Right renal pelvis (tissue), 4 donors: Measurements from ENCODE around the gene UNC5A. TPM values are rescaled to one million over a fixed set of nuclear protein-coding genes. Genes with fewer than 3 reads are reported as not detected.
"Not testable (repeated sequence)": the region's sequence is repeated elsewhere in the genome, so short reads cannot be mapped to it uniquely, and the experiment has no call there.

Experiments
- DNase-seq, 4 donors: peaks; one replicate each; pipeline ENCODE4 v3.0.0-alpha.2; 2013; ENCODE audit warnings: low read depth in 4 of 4, low spot score in 3 of 4, missing footprints in 1 of 4
- polyA plus RNA-seq, 4 donors: library from polyadenylated mRNA; unstranded; fragments of 120-200 nt; gene quantifications; one replicate each; pipeline ENCODE4 v1.2.1, GENCODE V29; 2013; ENCODE audit not compliant: insufficient read length in 4 of 4

The UNC5A gene
- polyA plus RNA-seq, 4 donors: 0.11 to 0.38 (median 0.16) TPM

DNA sequence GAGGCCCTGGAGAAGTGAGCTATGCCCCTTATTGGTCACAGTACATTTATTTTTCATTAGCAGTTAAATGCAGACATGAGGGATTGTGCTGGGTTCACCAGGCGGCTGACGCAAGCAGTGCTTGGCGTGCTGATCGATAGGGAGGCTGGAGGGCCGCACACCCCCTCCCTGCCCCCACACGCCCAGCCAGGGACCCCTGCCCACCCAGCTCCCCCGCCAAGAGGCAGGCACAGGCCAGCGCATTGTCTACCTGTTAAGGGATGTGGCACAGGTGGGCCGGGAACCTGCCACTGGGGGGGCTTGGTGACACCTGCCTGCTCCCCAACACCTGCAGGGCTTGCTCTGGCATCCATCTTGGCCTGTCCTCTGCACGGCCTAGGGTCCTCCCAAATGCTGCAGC lies 49.6 kb downstream of the UNC5A start:
- DNase-seq: no peak

DNA sequence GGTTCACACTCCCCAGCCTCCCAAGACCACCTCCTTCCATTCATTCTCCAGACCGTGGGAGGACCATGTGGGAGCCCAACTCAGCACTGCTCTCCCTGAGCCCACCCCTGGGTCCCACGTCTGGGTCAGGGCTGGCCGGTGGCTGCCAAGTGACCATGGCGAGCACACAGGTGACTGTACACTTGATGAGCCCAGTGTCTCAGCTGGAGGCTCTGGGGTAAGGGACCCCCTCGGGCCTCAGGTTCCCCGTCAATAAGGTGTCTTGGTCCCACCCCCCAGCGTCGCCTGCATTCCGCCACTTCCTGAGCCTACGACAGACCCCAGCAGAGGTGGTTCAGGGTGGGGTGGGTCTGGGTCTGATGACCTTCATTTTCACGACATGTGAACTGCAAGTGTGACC lies 50.0 kb downstream of the UNC5A start:
- no peak for DNase-seq

DNA sequence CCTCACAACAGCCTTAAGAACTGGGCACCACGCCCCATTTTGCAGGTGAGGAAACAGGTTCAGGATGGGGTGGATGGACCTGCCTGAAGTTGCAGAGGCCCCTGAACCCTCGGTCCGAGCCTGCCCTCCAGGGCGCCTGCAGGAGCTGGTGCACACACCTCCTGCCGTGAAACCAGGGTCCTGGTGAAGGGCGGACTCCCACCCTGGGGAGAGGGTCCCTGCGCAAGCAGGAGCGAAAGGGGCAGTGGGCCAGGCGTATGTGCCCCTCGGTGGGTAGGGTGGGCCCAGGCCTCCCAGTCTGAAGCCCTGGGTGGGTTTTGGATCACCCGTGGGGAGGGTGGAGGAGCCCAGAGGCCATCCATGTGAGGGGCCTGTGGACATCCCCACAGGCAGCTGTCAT lies 50.9 kb downstream of the UNC5A start:
- no peak for DNase-seq

DNA sequence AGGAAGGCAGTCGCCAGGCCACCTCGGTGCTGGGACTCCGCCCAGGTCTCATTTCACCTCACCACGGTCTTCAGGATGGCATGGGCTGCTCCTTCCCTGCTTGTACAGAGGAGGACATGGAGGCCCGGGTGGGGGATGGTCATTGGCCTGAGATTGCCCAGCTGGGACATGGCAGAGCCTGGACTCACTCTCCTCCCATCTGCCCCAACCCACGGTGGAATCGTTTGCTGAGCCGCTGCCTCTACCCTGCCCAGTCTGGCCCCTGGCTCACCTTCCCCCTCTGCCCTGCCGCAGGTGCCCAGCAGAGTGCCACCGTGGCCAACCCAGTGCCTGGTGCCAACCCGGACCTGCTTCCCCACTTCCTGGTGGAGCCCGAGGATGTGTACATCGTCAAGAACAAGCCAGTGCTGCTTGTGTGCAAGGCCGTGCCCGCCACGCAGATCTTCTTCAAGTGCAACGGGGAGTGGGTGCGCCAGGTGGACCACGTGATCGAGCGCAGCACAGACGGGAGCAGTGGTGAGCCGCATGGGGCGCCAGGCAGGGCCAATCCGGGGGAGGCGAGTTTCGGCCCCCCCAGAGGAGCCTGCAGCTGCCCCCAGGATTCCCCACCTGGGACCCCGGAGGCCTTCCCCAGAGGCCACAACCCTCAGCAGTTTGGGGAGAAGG lies 52.1 kb downstream of the UNC5A start:
- DNase-seq: no peak

DNA sequence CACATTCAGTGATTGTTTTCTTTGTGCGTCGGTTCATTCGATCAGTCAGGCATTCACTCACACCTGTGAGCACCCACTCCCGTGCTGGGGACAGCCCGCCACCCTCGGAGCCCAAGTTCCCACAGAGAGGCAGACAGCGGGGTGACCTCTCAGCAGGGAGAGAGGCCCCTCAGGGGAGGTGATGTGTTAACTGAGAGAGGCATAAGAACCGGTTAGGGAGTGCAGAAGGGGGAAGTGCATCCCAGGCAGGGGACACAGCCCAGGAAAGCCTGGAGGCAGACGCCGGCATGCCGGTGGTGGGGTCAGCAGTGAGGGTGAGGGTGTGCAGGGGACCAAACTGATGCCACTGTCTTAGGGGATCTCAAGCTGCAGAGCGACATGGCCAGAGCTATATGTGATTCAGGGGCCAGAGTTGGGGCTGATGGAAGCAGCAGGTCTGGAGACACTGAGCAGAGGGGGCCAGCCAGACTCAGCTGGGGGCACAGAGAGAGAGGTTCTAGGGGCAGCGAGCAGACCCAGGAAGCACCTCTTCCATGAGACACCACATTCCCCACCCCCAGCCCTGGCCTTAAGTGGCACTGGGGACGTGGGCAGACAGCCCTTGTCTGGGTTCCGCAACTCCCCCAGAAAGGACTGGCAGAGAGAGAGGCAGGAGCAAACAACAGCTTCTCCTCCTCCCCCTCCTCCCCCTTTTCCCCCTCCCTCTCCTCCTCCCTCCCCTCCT lies 52.8 kb downstream of the UNC5A start:
- no peak for DNase-seq

DNA sequence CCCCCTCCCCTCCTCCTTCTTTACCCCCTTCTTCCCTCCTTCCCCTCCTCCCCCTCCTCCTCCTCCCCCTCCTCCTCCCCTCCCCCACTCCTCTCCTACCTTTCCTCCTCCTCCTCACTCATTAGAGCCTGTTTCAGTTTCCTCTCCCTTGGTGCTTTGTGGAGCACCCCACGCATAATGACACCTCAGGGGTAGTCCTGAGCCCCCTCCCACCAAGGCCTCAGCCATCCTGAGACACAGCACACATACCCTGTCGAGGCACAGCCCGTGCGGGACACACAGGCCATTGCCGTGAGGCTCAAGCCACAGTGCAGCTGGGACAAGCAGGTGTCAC lies 53.4 kb downstream of the UNC5A start:
- DNase-seq: no peak

DNA sequence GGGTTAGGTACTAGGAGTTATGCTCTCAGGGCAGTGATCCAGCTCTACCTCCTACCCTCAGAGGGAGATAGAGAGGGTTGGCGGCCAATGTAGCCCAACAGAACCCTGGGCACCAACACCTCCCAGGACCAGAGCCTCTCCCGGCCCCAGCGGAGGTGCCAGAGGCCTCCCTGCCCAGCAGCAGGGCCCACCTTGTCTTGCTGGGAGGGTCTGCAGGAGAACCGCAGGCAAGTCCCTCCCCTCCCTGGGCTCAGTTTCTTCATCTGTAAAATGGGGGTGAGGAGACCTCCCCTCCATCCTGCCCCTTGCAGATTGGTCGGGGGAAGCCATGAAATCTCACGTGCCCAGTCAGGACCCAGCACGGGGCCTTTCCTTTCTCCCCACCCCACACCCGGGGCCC lies 54.4 kb downstream of the UNC5A start:
- DNase-seq: no peak

DNA sequence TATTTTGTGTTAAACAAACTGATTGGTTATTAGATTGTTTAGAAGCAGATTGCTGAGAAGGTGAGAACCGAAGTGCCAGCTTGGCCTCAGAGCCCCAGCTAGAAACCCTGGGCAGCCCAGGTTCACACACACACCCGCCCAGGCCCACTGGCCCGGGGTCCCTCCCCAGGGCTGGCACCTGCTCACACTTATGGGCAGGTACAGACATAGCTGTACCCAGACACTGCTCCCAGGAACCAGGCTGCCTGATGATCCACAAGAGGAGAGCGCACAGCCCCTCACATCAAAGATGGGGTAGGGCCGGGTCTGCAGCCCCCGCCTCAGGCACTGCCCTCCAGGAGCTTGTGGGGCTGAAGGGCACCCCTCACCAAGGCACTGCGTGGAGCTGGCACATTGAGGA lies 55.6 kb downstream of the UNC5A start:
- no peak for DNase-seq

DNA sequence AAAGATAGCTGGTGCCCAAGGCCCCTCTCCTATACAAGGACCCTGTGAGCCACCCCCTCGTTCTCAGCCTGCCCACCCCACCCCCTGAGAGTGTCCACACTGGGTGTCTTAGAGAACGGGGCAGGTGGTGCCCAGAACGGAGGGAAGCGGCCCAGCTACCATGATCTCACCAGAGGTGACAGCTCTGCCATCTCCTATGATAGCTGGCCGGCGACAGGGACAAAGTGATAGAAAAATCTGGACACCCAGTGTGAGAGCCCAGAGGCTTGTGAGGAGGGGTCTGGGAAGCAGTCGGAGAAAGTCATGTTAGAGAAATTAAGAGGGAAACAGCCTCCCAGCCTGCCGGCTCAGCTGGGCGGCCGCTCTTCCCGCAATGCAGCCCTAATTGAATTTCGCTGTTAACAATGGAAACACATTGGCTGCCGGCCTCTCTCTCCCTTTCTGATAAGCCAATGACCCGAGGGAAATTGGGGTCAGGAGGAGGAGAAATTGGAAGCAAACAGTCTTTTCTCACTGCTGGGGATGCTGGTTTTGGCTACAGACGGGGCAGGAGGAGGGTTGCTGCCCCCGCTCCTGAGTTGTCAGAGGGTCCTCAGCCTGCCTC lies 56.5 kb downstream of the UNC5A start:
- no peak for DNase-seq

DNA sequence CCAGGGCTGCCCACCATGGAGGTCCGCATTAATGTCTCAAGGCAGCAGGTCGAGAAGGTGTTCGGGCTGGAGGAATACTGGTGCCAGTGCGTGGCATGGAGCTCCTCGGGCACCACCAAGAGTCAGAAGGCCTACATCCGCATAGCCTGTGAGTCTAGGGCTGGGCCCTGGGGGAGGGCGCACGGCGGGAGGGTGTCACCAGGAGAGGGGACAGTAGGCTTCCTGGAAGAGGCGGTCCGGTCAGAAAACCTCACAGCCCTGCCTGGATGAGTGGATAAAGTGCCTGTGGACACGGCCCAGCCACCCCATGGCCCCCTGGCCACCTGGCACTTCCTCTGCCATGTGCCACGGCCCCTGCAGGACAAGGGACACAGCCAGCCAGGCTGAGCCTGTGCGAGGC lies 57.8 kb downstream of the UNC5A start:
- no peak for DNase-seq

DNA sequence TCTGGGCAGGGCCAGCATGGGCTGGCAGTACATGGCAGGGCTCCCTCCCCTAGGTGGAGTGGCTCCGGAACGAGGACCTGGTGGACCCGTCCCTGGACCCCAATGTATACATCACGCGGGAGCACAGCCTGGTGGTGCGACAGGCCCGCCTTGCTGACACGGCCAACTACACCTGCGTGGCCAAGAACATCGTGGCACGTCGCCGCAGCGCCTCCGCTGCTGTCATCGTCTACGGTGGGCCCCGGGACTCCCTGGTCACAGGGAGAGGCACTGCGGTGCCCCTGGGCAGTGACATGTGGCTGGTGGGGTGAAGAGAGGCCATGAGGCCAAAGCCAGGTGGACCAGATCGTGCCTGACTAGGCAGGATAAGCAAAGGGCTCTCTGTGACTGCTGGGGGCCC lies 58.4 kb downstream of the UNC5A start:
- DNase-seq: no peak

DNA sequence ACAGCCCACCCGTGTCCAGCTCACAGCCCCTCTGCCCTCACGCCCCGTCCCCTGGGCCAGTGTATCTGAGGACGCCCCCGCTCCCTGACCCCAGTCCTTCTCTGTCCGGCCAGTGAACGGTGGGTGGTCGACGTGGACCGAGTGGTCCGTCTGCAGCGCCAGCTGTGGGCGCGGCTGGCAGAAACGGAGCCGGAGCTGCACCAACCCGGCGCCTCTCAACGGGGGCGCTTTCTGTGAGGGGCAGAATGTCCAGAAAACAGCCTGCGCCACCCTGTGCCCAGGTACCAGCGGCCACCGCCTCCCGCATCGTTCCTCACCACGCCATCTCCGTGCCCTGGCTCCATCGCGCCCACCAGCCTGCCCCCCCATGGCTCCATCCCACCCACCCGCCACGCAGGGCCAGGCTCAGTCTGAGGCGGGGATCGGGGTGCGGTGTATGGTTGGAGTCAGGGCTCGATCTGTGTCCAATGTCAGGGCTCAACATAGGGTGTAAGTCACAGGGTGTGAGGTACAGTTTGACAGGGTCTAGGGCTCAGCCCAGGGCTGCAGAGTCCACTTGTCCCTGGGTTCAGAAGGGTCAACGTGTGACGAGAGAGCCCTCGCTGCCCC lies 59.2 kb downstream of the UNC5A start:
- no peak for DNase-seq

DNA sequence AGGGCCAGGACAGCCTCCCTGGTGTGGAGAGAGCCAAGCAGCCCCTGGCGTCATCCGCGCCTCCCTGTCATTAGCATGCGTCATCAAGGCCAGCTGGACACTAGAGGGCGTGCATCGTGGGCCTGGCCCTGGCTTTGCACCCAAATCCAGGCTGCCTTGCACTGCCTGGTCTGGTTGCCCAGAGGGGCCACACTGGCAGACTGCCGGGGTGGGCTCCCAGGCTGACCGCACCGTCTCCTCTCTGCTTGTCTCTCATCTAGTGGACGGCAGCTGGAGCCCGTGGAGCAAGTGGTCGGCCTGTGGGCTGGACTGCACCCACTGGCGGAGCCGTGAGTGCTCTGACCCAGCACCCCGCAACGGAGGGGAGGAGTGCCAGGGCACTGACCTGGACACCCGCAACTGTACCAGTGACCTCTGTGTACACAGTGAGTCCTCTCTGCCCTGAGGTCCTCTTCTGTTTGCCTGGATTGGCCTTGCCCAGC lies 59.8 kb downstream of the UNC5A start:
- DNase-seq: peak in 1 of 4 donors; percentile 16

DNA sequence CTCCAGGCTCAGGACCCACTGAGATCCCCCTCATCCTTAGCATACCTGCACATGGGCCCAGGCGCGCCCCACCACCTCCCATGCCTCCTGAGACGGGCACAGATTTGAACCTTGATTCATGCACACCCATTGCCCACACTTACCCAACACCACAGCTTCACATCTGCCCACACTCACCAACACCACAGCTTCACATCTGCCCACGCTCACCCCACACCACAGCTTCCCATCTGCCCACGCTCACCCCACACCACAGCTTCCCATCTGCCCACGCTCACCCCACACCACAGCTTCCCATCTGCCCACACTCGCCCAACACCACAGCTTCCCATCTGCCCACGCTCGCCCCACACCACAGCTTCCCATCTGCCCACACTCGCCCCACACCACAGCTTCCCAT lies 60.3 kb downstream of the UNC5A start:
- DNase-seq: not testable (repeated sequence)

DNA sequence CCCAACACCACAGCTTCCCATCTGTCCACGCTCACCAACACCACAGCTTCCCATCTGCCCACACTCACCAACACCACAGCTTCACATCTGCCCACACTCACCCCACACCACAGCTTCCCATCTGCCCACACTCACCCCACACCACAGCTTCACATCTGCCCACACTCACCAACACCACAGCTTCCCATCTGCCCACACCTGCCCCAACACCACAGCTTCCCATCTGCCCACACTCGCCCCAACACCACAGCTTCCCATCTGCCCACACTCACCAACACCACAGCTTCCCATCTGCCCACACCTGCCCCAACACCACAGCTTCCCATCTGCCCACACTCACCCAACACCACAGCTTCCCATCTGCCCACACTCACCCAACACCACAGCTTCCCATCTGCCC lies 62.2 kb downstream of the UNC5A start:
- not testable (repeated sequence) for DNase-seq

DNA sequence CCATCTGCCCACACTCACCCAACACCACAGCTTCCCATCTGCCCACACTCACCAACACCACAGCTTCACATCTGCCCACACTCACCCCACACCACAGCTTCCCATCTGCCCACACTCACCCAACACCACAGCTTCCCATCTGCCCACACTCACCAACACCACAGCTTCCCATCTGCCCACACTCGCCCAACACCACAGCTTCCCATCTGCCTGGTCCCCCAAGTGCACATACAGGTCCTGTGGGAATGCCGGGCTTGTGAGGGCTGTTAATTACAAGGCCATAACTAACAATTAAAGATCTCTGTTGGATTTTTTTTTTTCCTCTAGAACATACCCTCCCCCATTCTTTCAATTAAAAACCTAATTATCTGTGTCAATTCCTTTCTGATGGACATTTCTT lies 62.7 kb downstream of the UNC5A start:
- DNase-seq: not testable (repeated sequence)

DNA sequence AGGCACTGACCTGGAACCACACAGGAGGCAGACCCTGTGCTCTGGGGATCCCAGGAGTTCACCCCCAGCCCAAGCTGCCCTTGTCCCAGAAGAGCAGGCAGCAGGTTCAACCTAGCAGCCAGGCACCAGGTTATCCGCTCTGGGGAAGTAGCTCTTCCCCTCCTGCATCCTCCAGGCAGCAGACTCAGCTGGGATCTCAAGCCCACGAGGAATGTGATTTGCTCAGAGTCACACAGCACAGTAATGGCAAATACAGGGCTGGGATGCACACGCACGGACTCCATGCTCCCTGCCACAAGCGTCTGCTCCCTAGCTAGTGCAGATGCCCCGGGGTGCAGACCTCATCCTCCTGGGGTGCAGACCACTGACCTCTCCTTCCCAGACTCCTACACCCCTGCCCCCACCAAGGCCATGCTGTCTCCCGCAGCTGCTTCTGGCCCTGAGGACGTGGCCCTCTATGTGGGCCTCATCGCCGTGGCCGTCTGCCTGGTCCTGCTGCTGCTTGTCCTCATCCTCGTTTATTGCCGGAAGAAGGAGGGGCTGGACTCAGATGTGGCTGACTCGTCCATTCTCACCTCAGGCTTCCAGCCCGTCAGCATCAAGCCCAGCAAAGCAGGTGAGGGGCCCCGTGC lies 63.3 kb downstream of the UNC5A start:
- no peak for DNase-seq

DNA sequence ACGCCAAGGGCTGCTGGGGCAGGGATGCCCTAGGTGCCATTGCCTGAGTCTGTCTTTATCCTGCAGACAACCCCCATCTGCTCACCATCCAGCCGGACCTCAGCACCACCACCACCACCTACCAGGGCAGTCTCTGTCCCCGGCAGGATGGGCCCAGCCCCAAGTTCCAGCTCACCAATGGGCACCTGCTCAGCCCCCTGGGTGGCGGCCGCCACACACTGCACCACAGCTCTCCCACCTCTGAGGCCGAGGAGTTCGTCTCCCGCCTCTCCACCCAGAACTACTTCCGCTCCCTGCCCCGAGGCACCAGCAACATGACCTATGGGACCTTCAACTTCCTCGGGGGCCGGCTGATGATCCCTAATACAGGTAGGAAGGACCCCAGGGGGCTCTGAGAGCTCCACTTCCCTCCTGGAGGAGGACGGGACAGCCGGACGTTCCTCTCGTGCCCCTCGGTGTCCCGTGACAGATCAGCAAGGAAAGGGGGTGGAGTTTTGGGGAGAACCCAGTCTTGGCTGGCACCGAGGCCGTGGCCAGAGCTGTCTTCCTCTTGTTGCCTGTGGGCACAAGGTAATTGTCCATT lies 63.9 kb downstream of the UNC5A start:
- no peak for DNase-seq

DNA sequence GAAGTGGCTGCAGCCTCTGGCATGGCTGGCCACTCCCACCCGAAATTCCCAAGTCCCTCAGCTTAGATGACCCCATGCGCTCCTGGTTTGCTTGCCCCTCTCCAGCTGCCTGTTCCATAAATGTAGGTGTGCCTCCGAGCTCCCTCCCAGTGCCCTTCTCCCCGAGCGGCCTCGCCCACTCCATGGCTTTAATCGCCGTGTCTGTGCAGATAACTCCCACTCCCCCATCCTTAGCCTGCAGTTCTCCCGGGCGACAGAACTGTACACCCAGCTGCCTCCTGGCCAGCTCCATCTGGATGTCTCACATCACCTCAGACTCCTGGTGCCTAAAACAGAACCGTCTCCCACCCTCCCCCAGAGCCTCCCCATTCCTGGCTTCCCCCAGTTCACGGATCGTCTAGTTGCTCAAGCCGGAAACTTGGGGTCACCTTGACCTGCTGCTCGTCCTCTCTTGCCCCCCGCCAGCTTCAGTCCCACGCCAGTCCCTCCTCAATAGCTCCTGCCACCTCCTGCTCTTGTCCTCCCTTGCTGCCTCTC lies 64.7 kb downstream of the UNC5A start:
- DNase-seq: no peak

DNA sequence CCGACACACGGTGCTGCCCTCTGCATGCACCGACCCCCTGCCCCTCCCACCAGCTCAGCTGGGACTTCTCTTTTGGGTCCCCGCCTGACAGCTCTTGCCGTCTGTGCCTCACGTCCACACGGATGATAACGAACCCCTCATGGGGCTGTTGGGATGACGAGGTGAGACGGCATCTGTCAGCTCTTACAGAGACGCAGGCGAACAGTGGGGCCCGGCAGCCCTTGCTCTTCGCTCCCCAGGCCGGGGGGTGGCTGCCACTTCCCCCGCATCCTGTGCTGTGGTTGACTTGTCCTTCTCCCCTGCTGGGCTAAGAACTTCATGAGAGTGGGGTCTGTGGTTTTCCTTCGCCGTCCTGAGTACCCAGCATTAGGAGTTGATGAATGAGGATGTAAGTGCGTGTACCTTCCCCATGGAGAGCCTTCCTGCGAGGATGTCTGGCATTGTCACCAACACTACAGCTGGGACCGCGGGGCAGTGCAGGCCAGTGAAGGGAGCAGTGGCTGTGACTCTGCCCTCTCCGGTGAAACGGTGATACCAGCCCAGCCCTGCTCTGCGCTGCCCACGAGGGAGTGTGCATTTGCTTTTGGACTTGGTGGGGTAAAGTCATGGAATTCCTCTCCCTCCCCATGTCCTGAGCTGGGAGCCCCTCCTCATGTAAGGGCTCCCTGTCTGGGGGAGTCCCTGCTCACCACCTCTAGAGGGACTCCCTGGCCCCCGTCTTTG lies 65.6 kb downstream of the UNC5A start:
- no peak for DNase-seq
